HG03103 (cell line): ENCODE data around the gene PSMB7.

Source experiments
- ATAC-seq: cut with Tn5 transposase; IDR thresholded peaks from one replicate; pipeline ENCODE4 v1.9.1; 2021; ENCODE audit warnings: low read depth; ENCODE audit not compliant: unreplicated experiment

The PSMB7 gene

DNA sequence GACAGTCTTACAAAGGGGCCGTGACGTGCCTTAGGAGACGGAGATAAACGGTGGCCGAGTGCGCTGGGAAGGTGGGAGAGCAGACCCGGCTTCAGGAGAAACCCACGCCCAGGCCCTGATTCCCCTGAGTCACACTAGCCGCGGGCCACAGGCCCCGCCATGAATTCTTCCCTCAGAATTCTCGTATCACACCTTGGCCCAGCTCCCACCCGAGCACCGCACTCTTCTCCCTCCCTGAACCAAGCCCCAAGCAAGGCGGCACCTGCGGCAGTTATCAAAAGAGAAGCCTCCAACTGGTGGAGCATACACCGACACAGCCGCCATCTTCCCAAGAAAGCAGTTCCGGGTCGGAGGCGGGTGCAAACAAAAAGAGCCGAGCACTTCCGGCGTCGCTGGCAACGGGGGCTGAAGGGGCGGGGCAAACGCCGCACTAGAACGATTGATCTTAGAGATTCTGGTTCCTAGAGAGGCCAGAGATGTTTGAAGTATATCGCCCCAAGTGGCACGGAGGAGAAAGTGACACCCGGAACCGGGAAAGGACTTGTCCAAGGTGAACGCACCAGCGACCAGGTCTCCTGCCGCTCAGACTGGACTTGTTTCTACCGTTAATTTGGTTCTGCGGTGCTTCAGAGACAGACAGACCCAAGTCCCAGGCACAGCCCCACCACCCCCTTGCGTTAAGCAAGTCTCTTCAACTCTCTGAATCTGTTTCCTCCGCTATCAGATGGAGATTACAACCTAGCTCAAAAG is at the start of gene PSMB7:
TSS of gene PSMB7 (minus strand) at position 341 of the 750 bp plus-strand sequence. CDS start at position 324, 17 bp downstream.
- peak; percentile 84 for ATAC-seq

DNA sequence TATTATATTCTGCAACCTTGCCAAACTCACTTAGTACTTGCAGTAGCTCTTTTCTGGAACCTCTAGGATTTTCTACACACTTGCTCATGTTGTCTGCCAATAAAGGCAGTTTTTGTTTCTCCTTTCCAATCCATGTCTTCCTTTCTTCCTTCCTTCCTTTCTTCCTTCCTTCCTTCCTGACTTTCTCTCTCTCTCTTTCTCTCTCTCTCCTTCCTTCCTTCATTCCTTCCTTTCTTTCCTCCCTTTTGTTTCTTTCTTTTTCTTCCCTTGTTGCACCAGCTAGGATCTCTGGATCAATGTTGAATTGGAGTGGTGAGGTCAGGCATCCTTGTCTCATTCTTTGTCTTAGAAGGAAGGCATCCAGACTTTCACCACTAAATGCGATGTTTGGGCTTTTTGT is 47.5 kb upstream of the PSMB7 start:
- no peak for ATAC-seq

DNA sequence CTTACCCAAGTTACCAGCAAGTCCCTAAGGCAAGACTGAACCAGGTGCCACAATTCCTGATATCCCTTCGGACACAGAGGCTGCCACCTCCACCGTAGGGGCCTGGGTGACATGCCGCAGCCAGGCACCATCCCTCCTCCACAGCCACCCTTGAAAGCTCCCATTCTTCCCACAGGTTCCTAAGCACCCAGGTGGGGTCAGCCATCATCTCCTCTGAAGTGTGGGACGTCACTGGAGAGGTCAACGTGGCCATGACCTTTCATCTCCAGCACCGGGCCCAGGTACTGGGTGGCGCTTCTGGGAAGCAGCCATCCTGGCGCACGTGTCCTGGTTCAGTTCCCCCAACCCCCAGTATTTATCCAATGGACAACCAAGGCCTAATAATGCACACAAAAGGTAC is 43.2 kb upstream of the PSMB7 start:
- no peak for ATAC-seq

DNA sequence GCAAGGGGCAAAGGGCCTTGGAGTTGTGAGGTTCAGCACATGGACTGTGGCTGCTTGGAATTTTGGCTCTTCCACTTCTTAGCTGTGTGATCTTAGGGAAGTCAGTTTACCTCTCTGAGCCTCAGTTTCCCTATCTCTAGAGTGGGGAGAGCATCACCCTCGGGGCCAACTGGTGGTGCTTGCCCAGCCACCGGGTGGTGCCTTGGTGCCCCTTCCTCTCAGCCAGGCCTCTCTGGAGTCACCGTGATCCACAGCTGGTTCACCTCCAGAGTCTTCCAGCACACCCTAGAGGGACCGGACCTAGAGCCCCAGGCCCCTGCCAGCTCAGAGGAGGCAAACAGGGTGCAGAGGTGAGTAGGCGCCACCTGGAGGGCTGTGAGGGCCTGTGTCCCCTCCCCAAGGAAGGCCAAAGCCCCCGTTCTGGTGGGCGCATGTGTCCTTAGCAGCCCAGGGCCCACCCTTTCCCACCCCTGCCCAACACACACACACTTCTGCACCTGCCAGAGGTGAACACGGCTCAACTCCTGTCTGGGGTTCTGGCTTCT is 42.7 kb upstream of the PSMB7 start:
- ATAC-seq, result no peak

DNA sequence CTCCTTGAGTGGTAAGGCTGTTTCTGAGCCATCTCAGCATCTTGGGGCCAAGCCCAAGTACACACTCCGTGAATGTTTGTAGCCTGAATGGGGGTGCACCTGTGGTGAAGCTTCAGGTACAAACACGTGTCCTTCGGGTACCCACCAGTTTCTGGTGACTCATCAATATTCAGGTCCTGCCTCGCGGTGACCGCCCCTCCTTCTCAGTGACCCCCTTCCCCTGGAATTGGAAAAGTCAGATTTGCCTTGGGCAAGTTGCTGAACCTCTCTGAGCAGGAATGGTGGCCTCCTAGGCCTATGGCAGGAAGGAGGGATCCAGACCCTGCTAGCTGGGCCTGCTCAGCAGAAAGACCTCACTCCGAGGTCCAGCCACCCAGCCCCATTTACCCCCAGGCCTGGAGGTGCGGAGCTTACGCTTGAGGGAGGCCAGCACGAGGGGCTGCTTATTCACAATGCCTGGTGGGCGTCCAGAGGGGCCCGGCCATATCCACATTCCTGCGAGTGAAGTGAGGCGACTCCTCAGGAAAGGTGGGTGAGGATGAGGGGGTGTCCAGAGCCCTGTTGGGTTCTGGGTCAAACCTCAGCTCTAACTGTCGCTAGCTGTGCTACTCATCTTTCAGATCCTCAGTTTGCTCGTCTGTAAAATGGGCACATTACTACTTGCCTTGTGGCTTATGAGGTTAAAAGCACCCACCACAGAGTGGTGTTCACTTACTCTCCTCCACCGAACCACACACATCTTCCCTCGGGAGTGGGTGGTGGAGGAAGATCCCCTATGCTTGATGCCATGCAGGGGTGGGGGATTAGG is 42.0 kb upstream of the PSMB7 start:
- ATAC-seq, result no peak

DNA sequence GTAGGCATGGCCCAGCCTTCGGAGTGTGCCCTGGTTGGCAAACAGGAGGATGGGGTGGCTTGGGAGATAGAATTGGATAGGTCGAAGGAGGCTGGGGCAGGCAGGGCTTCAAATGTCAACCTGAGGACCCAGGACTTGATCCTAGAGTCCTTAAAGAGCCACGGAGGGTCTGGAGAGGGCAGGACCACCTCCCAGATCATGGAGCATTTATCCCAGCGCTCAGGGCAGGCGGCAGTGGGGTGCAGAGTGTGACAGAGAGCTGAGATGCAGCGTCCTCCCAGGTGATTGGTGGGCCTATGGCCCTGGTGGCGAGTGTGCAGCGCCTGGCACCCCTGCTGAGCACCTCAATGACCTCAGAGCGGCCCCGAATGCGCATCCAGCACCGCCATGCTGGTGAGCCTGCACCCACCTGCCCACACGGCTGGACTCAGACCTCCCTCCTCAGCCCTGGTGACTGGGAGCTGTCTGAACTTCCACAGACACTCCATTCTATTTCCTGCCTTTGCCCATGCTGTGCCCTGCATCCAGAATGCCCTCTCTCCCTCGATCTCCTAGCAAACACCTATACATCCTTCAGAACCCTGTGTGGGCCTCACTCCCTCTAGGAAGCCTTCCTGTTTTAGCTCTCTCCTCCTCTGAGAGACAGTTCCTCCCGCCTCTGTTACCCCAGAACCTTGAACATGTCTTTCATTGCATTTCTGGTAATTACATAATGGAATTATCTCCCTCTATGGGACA is 41.3 kb upstream of the PSMB7 start:
- ATAC-seq, result no peak

DNA sequence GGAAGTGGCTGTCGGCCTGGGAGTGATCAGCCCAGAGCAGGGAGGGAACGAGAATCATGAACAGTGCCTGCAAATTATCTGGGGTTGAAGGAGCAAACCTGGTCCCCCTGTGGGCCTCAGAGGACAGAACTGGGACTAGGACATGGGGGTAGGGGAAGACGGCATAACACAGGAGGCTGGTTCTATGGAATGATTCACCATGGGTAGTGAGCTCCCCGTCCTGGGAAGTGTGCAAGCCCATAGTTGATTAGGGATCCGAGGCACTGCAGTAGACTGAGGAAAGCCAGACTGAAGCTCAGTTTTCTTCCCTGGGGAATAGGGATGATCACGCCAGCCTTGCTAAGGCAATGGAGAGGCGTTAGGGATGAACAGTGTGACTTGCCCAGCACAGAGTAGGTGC is 40.6 kb upstream of the PSMB7 start:
- no peak for ATAC-seq

DNA sequence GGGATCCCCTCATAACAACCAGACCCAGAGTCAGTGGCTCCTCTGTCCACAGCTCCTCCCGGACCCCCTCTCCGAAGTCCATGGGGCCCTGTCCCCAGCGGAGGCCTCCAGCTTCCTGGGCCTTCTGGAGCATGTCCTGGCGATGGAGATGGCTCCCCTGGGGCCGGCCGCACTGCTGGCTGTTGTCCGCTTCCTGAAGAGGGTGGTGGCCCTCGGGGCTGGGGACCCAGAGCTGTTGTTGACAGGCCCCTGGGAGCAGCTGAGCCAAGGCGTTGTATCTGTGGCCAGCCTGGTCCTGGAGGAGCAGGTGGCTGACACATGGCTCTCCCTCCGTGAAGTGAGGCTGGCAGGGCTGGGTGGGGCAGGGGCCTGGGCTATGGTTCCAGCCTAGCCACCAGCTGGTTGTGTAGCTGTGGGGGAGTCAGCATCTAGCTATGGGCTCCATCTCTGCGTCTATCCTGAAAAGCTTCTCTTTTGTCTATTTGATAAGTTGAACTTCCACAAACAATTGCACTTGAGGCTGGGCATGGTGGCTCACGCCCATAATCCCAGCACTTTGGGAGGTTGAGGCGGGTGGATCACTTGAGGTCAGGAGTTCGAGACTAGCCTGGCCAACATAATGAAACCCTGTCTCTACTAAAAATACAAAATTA is 39.7 kb upstream of the PSMB7 start:
- ATAC-seq, result no peak

DNA sequence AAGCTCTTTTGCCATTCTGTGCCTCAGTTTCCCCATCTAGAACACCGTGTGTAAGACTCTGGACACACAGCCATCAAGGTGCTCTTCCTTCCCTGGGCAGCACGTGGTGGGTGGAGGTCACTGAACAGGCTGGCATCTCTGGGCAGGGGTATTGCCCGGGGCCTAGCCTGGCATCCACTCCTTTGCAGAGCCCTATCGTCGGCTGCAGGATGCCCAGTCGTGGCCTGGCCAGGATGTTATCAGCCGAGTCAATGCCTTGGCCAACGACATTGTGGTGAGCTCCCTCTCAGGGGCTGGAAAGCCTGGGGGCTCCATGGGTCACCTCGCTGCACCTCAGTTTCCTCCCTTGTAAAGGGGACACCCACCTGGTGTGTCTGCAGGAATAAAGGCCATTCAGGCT is 39.1 kb upstream of the PSMB7 start:
- ATAC-seq, result no peak

DNA sequence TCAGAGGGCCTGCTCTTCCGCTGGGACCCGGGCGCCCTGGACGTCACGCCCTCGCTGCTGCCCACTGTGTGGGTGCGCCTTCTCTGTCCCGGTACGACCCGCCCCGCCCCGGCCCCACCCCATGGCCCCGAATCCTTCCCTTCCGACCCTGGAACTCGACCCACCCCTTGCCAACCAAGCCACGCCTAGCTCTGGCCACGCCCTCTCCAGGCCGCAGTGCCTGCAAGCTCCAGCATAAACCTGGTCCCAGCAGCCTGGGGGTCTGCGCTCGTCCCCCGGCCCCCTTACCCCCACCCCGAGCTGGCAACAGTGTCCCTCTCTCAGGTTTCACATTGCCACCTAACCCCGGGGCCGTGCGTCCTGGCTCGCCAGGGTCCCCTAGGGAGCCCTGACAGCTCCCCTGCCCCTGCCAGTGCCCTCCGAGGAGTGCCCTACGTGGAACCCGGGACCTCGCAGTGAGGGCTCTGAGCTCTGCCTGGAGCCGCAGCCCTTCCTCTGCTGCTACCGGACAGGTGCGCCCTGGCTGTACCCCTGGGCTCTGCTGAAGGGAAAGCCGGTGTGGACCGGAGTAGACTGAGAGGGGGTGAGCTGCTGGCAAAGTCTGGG is 38.4 kb upstream of the PSMB7 start:
- no peak for ATAC-seq

DNA sequence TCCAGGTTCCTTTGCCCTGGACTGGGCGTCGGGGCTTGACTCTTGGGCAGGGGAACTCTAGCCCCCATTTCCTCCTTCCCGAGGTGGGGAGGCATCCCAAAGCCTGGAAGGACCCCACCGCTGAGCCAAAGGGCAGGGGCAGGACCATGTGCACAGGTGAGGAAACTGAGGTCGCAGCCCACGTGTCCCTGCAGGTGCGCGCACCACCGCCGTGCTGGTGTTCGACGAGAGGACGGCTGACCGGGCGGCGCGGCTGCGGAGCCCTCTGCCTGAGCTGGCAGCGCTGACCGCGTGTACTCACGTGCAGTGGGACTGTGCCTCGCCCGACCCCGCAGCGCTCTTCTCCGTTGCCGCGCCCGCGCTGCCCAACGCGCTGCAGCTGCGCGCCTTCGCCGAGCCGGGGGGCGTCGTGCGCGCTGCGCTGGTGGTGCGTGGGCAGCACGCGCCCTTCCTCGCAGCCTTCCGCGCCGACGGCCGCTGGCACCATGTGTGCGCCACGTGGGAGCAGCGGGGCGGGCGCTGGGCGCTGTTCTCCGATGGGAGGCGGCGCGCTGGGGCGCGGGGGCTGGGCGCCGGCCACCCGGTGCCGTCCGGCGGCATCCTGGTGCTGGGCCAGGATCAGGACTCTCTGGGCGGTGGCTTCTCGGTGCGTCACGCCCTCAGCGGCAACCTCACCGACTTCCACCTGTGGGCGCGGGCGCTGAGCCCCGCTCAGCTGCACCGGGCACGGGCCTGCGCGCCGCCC is 37.8 kb upstream of the PSMB7 start:
- ATAC-seq, result no peak

DNA sequence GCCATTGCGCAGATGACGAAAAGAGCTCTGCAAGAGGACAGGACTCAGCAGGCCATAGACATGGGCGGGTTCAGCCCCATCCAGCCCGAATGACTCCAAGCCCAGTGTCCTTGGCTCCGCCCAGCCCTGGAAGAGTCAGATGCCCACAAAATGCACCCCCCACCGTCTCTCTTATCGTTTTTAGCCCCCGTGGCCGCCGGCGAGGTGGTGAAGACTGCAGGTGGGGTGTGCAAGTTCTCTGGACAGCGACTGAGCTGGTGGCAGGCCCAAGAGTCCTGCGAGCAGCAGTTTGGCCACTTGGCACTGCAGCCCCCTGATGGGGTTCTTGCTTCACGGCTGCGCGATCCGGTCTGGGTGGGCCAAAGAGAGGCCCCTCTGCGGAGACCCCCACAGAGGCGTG is 37.1 kb upstream of the PSMB7 start:
- ATAC-seq, result no peak

DNA sequence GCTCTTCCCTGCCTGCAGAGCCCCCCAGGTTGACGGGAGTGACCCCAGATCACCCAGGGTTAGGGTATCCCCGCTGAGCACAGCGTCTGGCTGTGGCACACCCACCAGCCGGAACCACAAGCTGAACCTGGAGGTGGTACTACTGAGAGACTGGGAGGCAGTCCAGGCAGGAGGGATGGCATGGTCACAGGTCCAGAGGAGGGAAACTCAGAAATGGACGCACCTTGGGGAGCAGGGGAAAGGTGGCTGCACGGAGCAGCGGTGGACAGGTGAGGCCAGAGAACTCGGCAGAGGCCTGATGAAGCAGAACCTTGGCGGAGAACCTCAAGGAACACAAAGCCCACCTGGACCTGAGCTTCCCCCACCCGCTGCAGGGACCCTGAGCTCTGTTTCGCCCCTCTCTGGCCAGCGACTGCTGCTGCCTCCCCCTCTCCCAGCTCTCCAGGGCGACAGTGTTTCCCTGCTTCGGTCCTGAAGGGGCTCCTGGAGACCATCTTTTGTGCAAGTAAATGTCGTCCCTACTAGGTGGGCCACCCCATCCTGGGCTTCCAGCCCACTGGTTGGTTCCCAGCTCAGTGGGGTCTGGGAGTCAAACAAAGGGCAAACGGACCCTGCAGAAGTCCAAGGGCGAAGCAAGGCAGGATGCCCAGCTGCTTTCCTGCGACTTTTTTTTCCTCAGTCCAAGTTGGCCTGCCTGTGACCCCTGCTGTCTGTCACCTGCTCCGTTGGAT is 35.9 kb upstream of the PSMB7 start:
- no peak for ATAC-seq

DNA sequence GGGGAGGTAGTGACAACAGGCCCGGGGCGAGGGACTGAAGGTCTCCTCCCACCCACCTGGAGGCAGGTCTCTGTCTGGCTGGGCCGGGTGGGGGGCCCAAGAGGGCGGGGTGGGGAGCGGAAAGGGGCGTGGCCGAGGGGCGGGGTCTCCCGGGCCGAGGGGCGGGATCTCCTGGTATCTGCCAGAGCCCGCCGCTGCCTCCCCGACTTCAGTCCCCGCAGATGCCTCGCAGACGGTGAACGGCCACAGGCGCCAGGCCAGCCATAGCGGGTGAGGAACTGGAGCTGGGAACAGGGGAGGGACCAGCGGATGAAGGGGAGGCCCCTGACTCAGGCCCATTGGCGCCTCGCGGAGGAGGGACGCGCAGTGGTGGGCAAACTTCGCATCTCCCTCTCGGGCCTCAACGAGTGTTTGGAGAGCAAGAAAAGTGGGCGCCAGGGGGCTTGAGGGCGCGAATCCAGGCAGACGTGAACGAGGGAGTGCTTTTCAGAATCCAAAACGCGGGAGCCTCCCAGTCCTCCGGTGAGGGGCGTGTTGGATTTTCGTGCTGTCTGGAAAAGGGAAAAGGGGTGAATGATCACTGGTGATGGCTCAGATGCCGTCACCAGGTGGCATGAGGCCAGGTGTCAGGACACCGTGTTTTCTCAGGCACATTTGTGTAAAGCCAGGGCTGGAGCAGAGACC is 35.1 kb upstream of the PSMB7 start, which contains the start of gene ADGRD2:
TSS of gene ADGRD2 (plus strand) at position 211 of the 684 bp plus-strand sequence. CDS start 1,216 bp downstream, outside the sequence.
- no peak for ATAC-seq

DNA sequence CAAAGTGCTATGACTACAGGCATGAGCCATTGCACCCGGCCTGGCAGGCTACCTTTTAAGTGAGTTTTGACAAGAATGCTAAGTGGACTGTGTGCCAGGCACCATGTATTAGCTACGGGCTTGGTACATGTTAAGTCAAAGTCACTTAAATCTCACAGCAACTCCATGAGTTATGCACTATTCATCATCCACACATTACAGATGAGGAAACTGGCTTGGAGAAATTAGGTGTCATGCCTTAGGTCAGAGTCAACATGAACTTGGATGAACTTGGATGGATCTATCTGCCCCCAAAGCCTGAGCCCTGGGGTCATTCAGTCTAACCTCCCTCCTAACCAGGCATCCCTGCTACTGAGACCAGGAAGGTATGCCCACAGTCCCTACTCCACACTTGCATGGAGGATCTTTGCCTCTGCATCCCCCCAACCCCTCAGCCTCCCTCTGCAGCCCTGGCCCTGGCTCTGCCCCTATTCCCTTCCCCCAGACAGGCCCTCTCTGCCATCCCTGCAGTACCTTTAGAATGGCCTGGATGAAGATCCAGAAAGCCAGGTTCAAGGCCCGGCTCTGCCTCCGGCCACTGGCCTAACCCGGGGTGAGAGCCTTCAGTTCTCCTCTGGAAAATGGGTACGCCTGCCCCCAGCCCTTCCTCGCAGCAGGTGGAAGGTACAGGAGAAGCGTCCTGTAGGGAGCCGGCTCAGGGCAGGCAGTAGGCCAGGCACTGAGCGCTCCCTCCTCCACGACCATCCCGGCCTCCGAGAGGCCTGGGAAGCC is 34.3 kb upstream of the PSMB7 start:
- ATAC-seq, result no peak

DNA sequence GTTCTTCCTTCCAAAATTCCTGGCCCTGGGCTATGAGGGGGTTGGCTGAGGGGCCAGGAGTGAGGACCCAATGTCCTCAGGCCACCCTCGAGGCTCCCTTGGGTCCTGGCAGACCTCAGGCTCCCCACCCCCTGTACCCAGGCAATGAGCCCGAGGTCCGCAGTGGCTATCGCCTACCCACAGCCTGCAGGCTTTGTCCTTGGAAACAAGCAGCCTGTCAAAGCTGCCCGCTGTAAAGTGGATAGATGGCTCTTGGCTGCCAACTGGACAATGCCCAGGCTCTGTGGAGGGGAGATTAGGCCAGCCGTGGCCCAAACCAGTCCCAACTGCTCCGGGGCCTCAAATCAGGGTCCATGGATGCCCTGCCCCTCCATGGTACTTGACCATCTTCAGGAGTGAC is 32.8 kb upstream of the PSMB7 start:
- ATAC-seq, result no peak

DNA sequence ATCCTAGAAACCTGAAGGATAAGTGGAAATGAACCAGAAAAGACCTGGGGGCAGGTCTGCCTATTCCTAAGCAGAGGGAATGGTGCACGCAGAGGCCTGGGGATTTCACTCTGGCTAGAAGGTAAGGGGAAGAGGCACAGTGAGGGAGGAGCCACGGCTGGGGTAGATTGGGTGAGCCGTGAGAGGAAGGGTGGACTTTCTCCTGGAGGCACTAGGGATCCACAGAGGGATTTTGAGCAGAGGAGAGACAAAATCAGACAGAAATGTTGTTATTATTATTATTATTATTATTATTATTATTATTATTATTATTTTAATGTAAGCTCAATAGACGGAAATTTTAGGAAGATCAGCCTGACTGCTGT is 32.0 kb upstream of the PSMB7 start:
- no peak for ATAC-seq
